NCI-H187 treated with DMSO at 0.1 percent for 48 hours (cell line): ENCODE data around the gene TBR1.

Experiments used
- DNase-seq: peaks from one replicate; lab custom pipeline; 2025; lab: John Stamatoyannopoulos, UW

The TBR1 gene

GRCh38 chr2:161427664-161428587 is 11.8 kb downstream of the TBR1 start:
- DNase-seq = no peak

GRCh38 chr2:161430386-161430785 is 14.3 kb downstream of the TBR1 start:
- DNase-seq = no peak

DNA sequence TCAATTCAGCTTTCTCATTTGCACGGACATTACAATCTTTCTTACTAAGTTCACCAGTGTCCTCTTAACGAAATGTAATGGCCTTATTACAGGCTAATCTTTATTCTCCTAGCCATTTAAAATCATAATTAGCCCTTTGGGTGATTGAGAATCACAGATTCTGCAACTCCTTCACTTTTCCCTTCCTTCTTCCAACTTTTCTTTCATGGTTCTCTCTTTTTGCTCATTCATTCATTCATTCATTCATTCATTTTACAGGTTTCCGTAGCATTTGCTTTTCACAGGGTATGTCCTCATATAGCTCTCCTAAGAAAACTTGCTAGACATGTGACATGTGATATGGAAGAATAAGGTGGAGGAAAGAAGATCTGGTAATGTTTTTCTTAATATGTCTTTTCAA is 16.0 kb downstream of the TBR1 start:
- no peak for DNase-seq

GRCh38 chr2:161434118-161434517 is 18.0 kb downstream of the TBR1 start:
- no peak for DNase-seq

DNA sequence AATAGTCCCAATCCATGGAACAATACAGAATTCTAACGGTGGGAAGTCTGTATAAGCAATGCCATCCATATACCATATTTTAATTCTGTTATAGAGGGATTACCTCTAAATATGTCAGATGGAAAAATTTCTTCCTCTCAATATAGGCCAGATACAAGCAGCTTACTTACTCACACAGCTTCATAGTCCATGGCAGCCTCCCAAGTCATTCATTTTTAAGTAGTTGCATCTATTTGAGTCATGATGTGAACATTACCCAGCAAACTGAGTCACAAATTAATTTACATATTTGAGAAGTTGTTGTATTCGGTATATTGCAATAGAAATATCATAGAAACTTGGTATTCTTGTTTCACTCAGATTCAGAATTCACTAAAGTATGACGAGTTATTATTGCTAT is 20.3 kb downstream of the TBR1 start:
- DNase-seq = no peak

- no peak for DNase-seq
These were observed 22.5 kb downstream of the TBR1 start for GRCh38 chr2:161438598-161438997.

DNA sequence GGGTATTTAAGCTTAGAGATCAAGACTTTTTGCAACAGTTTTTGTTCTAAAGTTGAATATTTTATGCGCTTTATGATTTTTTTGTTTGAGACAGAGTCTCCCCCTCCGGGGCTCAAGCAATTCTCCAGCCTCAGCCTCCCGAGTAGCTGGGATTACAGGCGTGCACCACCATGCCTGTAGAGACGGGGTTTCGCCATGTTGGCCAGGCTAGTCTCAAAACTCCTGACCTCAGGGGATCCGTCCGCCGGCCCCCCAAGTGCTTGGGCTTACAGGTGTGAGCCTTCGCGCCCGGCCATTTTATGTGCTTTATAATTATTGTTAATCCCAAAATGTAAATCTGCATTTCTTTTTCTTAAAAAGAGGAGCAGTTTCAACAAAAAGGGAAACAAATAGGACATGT is 29.0 kb downstream of the TBR1 start:
- DNase-seq = no peak

GRCh38 chr2:161448431-161448830 is 32.3 kb downstream of the TBR1 start:
- no peak for DNase-seq

DNA sequence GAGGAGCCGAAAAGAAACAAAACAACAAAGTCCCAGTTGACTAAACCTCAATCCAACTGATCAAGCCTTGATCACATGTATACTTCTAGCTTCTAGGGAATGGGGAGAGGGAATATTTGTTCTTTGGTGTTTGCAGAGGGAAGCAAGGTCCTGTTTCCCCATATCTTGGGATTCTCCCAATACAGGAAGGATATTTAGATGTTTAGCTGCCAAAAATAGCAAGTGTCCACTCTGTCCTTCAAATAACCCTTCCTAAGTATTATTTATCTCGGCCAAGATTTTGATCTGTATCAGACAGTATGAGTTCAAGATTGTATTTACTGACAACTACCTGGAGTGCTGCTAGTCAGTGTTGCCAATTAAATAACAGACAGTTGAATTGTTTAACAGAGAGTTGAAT is 55.5 kb downstream of the TBR1 start:
- DNase-seq = no peak

DNA sequence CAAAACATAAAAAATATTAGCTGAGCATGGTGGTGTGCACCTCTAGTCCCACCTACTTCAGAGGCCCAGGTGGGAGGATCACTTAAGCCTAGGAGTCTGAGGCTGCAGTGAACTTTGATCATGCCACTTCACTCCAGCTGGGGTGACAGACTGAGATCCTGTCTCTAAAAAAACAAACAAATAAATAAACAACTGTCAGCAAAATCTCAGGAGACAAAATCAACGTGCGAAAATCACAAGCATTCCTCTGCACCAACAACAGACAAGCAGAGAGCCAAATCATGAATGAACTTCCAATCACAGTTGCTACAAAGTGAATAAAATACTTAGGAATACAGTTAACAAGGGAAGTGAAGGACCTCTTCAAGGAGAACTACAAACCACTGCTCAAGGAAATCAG is 58.8 kb downstream of the TBR1 start:
- DNase-seq = no peak
